Smooth muscle cell of trachea (primary cell): ENCODE measurements around the gene JCHAIN. TPM values are rescaled to one million over a fixed set of nuclear protein-coding genes. Genes with fewer than 3 reads are reported as not detected.

Experiments
- total RNA-seq: library from RNA; depleted of rRNA; stranded (reverse); fragments of >200 nt; gene quantifications from 2 replicates; pipeline ENCODE4 v1.2.1, GENCODE V29; 2014

The JCHAIN gene
- 3.6 and 5.8 TPM in 2 replicates for total RNA-seq

DNA sequence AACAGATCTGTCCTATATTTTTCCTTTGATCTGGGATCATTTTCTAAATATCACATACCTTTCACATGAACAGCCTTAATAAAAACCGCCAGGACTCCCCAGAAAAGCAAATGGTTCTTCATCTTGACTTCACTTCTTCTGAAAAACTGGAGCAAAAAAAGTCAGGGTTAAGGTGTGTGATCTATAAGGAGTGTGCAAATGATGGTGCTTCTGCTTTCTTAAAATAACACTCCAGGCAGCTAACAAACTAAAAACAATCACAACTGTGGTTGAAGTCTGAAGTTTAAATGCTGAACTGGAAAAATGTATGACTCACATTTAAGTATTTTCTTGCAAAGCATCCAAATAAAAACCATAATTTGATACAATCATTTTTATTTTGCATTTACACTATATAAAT, at the start of gene JCHAIN:
Gene JCHAIN (minus strand): TSS at position 140 of the 400 bp plus-strand sequence. CDS start 18 bp downstream, at position 122.

GRCh38 chr4:70687821-70688794, 21.8 kb upstream of the JCHAIN start, which contains the start of gene UTP3:
Gene UTP3 (plus strand): TSS chr4:70688532. CDS start chr4:70688678, 146 bp downstream.

GRCh38 chr4:70628444-70628843, 37.9 kb downstream of the JCHAIN start, which contains the start of gene ENAM:
Gene ENAM (plus strand): TSS chr4:70628744. CDS start chr4:70629501, 757 bp downstream.

Other genes with a start within 250 kb of the JCHAIN start
- not detected in 2 replicates for gene MUC7, start 194.3 kb downstream of the JCHAIN start, total RNA-seq
- gene AMTN, start 147.9 kb downstream of the JCHAIN start, total RNA-seq: not detected in 2 replicates
- gene AMBN, start 74.3 kb downstream of the JCHAIN start, total RNA-seq: not detected in 2 replicates
- 0.17 and 0.44 TPM in 2 replicates for gene ENAM, start 37.8 kb downstream of the JCHAIN start, total RNA-seq
- 21.8 and 22.1 TPM in 2 replicates for gene UTP3, start 22.0 kb upstream of the JCHAIN start, total RNA-seq
- gene RUFY3, start 55.5 kb upstream of the JCHAIN start, total RNA-seq: 77.2 and 98.5 TPM in 2 replicates
- gene GRSF1, start 173.4 kb upstream of the JCHAIN start, total RNA-seq: 66.0 and 90.8 TPM in 2 replicates
- gene MOB1B, start 235.9 kb upstream of the JCHAIN start, total RNA-seq: 9.9 and 19.8 TPM in 2 replicates